Measurements from ENCODE around the gene CCDC178.
"Not testable (repeated sequence)": the region's sequence is repeated elsewhere in the genome, so short reads cannot be mapped to it uniquely, and the experiment has no call there.

The CCDC178 gene

DNA sequence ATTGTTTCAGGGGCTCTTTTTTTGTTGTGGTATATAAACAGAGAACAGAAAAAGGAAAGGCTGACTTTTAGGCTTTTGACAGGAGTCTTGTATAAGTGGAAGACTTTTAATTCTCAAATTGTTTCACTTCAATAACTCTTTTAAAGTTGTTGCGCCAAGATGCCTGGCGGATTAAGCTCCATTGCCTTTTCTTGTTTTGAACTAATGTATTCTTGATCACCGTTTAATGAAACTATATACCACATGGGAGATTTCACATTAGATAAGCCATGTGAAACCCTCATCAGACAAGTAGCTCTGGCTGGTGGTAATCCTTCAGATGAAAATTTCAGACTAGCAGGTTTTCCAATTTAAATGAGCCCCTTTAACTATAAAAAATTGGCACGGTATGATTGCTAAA, 257.4 kb downstream of the CCDC178 start:
- peaks cover 6% of the 10 kb centered on the region for H3K4me1 Mint-ChIP-seq

DNA sequence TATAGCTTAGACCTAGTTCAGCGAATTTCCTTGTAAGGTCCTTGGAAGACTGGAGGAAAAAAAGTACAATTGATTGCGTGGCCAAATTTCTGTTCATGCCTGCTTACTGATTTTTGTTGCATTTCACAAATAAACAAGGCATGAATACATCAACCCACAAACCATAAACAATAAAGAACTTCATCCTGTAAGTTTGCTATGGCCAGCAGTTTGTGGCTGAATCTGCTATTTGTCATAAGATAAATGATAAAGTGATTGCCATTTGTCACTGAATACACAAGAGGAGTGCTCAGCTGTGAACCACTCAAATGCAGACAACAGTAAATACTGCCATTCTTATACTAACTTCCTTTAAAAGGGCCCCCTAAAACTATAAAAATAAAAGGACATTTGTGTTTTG, 259.5 kb downstream of the CCDC178 start:
- no peaks in the 10 kb centered on the region for H3K36me3 Mint-ChIP-seq (ENCODE audit: low read depth)
- H3K4me3 Mint-ChIP-seq = no peak overlapping the region
- no peaks in the 10 kb centered on the region for H3K9me3 Mint-ChIP-seq
- H3K27ac Mint-ChIP-seq = no peak overlapping the region
- H3K4me1 Mint-ChIP-seq = peaks cover 6% of the 10 kb centered on the region
- no peaks in the 10 kb centered on the region for H3K27me3 Mint-ChIP-seq (ENCODE audit: low read depth)
- TF ChIP-seq, protein P1, sequence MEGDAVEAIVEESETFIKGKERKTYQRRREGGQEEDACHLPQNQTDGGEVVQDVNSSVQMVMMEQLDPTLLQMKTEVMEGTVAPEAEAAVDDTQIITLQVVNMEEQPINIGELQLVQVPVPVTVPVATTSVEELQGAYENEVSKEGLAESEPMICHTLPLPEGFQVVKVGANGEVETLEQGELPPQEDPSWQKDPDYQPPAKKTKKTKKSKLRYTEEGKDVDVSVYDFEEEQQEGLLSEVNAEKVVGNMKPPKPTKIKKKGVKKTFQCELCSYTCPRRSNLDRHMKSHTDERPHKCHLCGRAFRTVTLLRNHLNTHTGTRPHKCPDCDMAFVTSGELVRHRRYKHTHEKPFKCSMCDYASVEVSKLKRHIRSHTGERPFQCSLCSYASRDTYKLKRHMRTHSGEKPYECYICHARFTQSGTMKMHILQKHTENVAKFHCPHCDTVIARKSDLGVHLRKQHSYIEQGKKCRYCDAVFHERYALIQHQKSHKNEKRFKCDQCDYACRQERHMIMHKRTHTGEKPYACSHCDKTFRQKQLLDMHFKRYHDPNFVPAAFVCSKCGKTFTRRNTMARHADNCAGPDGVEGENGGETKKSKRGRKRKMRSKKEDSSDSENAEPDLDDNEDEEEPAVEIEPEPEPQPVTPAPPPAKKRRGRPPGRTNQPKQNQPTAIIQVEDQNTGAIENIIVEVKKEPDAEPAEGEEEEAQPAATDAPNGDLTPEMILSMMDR (IDR thresholded peaks at IDR 0.05; ENCODE audit: unreplicated experiment in 3 of 3) = no peak

More for the DNA sequence above, 257.4 kb downstream of the CCDC178 start:
- H3K9me3 Mint-ChIP-seq = no peaks in the 10 kb centered on the region
- no peak overlapping the region for H3K4me3 Mint-ChIP-seq
- H3K27me3 Mint-ChIP-seq (ENCODE audit: low read depth) = no peaks in the 10 kb centered on the region
- TF ChIP-seq, protein P1 (IDR thresholded peaks at IDR 0.05; ENCODE audit: unreplicated experiment in 3 of 3) = no peak
- no peak overlapping the region for H3K27ac Mint-ChIP-seq
- no peaks in the 10 kb centered on the region for H3K36me3 Mint-ChIP-seq (ENCODE audit: low read depth)

DNA sequence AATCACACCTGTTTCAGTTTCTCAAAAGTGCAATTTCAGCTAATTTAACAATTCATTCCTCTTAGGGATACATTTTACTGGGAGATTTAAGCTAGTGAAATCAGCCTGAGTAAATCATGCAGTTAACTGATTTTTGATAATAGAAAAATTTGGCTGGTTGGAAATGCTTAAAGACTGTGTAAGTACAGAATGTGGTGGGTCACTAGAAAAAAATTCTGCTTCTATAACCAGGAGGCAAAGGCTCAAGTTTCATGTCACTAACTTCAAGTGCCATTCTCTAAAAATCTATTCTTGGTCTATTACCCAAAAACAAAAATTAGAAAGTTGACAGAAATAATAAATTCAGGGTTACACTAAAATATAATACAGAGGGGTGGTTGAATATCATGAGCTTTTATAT, 271.3 kb downstream of the CCDC178 start:
- Mint-ChIP-seq H3K36me3 (ENCODE audit: low read depth) (no peaks in the 10 kb centered on the region), H3K4me1 (peaks cover 5% of the 10 kb centered on the region), H3K4me3 (no peak overlapping the region), H3K9me3 (no peaks in the 10 kb centered on the region), H3K27me3 (ENCODE audit: low read depth) (no peaks in the 10 kb centered on the region), H3K27ac (no peak overlapping the region)
- TF ChIP-seq, protein P1 (IDR thresholded peaks at IDR 0.05; ENCODE audit: unreplicated experiment in 3 of 3) = no peak

DNA sequence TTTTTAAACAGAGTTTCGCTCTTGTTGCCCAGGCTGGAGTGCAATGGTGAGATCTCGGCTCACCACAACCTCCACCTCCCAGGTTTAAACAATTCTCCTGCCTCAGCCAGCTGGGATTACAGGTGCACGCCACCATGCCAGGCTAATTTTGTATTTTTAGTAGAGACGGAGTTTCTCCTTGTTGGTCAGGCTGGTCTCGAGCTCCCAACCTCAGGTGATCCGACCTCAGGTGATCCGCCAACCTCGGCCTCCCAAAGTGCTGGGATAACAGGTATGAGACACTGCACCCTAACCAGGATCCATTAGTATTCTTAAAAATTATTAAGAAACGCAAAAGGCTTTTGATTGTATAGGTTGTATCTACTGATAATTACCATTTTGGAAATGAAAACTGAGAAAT, 276.4 kb downstream of the CCDC178 start:
- not testable (repeated sequence) for H3K27ac Mint-ChIP-seq; H3K9me3 Mint-ChIP-seq; H3K4me1 Mint-ChIP-seq; H3K4me3 Mint-ChIP-seq; H3K27me3 Mint-ChIP-seq (ENCODE audit: low read depth); H3K36me3 Mint-ChIP-seq (ENCODE audit: low read depth)

DNA sequence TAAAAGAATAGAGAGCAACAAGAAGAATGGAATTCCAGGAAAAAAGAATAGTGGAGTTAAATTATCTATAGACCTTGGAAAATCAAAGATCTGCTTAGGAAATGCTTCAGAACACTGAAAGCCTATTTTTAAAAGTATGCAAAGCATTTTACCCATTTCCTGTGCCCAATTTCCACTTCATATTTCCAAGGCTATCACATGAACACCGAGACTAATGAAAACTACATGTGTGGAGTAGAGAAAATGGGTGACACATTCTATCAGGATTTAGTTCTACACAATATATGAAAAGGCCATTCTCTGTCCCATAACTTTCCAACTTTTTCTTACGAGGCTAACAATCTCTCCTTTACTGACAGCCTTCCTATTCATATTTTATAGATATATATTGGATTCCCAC, 279.4 kb downstream of the CCDC178 start:
- TF ChIP-seq, protein P1 (IDR thresholded peaks at IDR 0.05; ENCODE audit: unreplicated experiment in 3 of 3) = no peak
- Mint-ChIP-seq H3K4me1 (peaks cover 12% of the 10 kb centered on the region), H3K9me3 (no peaks in the 10 kb centered on the region), H3K27me3 (ENCODE audit: low read depth) (no peaks in the 10 kb centered on the region), H3K4me3 (no peak overlapping the region), H3K36me3 (ENCODE audit: low read depth) (no peaks in the 10 kb centered on the region), H3K27ac (no peak overlapping the region)

DNA sequence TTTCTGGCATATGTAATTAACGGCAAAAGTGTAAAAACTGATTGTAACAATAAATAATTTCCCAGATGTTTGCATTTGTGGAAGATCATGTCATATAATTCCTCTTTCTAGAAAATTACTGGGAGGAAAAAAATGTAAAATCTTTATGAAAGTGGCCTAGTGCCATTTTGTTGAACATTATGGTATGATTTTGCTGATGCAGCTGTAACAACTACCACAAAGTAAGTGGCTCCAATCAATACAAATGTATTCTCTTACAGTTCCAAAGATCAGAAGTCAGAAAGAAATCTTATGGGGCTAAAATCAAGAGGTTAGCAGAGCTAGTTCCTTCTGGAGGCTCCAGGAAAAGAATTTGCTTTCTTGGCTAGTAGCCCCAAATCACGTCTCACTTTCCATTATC, 281.4 kb downstream of the CCDC178 start:
- no peaks in the 10 kb centered on the region for H3K27me3 Mint-ChIP-seq (ENCODE audit: low read depth)
- no peaks in the 10 kb centered on the region for H3K36me3 Mint-ChIP-seq (ENCODE audit: low read depth)
- TF ChIP-seq, protein P1 (IDR thresholded peaks at IDR 0.05; ENCODE audit: unreplicated experiment in 3 of 3) = no peak
- H3K27ac Mint-ChIP-seq = no peak overlapping the region
- no peaks in the 10 kb centered on the region for H3K9me3 Mint-ChIP-seq
- no peak overlapping the region for H3K4me3 Mint-ChIP-seq
- H3K4me1 Mint-ChIP-seq = peaks cover 12% of the 10 kb centered on the region

All from nephron (organoid).